Smooth muscle cell (in vitro differentiated cells): ENCODE data around the gene PILRB. TPM values are rescaled to one million over a fixed set of nuclear protein-coding genes. Genes with fewer than 3 reads are reported as not detected.
"Not testable (repeated sequence)": the region's sequence is repeated elsewhere in the genome, so short reads cannot be mapped to it uniquely, and the experiment has no call there.

Source experiments
- DNase-seq: peaks from one replicate; lab custom pipeline; 2025; ENCODE audit not compliant: unreplicated experiment; lab: John Stamatoyannopoulos, UW
- H2AFZ ChIP-seq: fragments of 200-600 bp; sonication (generic); 2 replicates; pipeline ENCODE4 v1.6.0; 2016; ENCODE audit warnings: antibody characterized with exemption, low read depth, mild to moderate bottlenecking
- H3F3A ChIP-seq: fragments of 200-600 bp; sonication (generic); 2 replicates; pipeline ENCODE4 v1.6.0; 2017; ENCODE audit warnings: antibody characterized with exemption, low read depth
- H3K27ac ChIP-seq: fragments of 200-600 bp; sonication (generic); 2 replicates; pipeline ENCODE4 v1.5.1; 2016; ENCODE audit warnings: low read depth, mild to moderate bottlenecking
- H3K27me3 ChIP-seq: fragments of 200-600 bp; sonication (generic); 2 replicates; pipeline ENCODE4 v1.6.1; 2016; ENCODE audit warnings: low read depth, mild to moderate bottlenecking
- H3K36me3 ChIP-seq: fragments of 200-600 bp; sonication (generic); 2 replicates; pipeline ENCODE4 v1.5.1; 2016; ENCODE audit warnings: low read depth
- H3K4me1 ChIP-seq: fragments of 200-600 bp; sonication (generic); 2 replicates; pipeline ENCODE4 v1.5.1; 2016; ENCODE audit warnings: low read depth
- H3K4me2 ChIP-seq: fragments of 200-600 bp; sonication (generic); 2 replicates; pipeline ENCODE4 v1.6.0; 2016; ENCODE audit warnings: mild to moderate bottlenecking
- H3K4me3 ChIP-seq: fragments of 200-600 bp; sonication (generic); 2 replicates; pipeline ENCODE4 v1.5.1; 2016; ENCODE audit warnings: mild to moderate bottlenecking
- H3K79me2 ChIP-seq: fragments of 200-600 bp; sonication (generic); 2 replicates; pipeline ENCODE4 v1.6.0; 2016; ENCODE audit warnings: low read depth, mild to moderate bottlenecking
- H3K9ac ChIP-seq: fragments of 200-600 bp; sonication (generic); 2 replicates; pipeline ENCODE4 v1.6.0; 2016; ENCODE audit warnings: low read depth
- H3K9me3 ChIP-seq: fragments of 200-600 bp; sonication (generic); replicated peaks from 2 replicates; pipeline ENCODE4 v1.5.1; 2016; ENCODE audit warnings: low read depth
- H4K20me1 ChIP-seq: fragments of 200-600 bp; sonication (generic); 2 replicates; pipeline ENCODE4 v1.6.0; 2016; ENCODE audit warnings: low read depth
- WGBS: methylation state at CpG from one replicate; pipeline ENCODE4 v1.1.7; 2016; ENCODE audit warnings: low lambda C conversion rate; 5-methylcytosine and 5-hydroxymethylcytosine counted together
- polyA plus RNA-seq: library from polyadenylated mRNA; unstranded; fragments of >200 nt; fragmentation: Nextera tagmentation; extraction: Ambion mirVana; gene quantifications from 2 replicates; pipeline ENCODE4 v1.2.1, GENCODE V29; 2016
- total RNA-seq: library from RNA; depleted of rRNA; stranded (reverse); fragments of >200 nt; gene quantifications from 2 replicates; pipeline ENCODE4 v1.2.3, GENCODE V29; 2014
- TF ChIP-seq, protein P1 (sequence below): fragments of 200-600 bp; sonication (generic); IDR thresholded peaks from 2 replicates; pipeline ENCODE4 v1.5.1; 2017; ENCODE audit warnings: borderline replicate concordance, mild to moderate bottlenecking, antibody characterized with exemption; ENCODE audit not compliant: insufficient read depth, poor library complexity, severe bottlenecking

PILRB gene
- total and polyA plus RNA-seq, 2 experiments from 2014 or later = 10.1 to 12.0 TPM

DNA sequence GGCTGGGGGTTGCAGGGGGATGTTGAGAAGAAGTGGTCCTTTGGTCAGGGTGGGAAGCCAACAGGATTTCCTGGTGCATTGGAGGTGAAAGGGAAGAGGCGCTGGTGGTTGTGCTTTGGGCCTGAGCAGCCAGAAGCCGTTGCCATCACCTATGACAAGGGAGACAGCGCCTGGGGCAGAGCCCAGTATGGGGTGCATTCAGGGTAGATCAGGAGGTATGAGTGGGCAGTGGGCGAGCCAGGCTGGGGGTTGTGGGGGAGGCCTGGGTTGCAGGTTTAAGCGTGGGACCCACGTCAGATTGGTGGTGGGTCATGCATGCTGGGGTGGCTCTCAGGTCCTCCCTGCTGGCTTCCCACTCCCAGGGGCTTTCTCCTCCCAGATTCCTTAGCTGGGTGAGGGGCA, 6.3 kb upstream of the PILRB start:
- TF ChIP-seq, protein P1, sequence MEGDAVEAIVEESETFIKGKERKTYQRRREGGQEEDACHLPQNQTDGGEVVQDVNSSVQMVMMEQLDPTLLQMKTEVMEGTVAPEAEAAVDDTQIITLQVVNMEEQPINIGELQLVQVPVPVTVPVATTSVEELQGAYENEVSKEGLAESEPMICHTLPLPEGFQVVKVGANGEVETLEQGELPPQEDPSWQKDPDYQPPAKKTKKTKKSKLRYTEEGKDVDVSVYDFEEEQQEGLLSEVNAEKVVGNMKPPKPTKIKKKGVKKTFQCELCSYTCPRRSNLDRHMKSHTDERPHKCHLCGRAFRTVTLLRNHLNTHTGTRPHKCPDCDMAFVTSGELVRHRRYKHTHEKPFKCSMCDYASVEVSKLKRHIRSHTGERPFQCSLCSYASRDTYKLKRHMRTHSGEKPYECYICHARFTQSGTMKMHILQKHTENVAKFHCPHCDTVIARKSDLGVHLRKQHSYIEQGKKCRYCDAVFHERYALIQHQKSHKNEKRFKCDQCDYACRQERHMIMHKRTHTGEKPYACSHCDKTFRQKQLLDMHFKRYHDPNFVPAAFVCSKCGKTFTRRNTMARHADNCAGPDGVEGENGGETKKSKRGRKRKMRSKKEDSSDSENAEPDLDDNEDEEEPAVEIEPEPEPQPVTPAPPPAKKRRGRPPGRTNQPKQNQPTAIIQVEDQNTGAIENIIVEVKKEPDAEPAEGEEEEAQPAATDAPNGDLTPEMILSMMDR = no peak

DNA sequence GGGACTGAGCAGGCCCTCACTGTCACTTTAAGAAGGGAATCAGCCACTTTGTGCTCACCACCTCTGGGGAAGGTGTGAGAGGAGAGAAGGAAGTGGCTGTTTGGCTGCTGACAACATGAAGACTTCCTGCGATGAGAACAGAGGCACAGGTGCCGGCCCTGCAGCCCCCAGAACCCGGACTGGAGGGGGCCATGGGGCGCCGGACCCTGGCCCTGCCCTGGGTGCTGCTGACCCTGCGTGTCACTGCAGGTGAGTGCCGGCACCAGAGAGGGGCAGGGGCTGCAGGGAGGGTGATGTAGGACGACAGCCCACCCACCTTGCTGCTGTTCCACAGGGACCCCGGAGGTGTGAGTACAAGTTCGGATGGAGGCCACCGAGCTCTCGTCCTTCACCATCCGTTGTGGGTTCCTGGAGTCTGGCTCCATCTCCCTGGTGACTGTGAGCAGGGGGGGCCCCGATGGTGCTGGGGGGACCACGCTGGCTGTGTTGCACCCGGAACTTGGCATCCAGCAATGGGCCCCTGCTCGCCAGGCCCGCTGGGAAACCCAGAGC, 5.6 kb upstream of the PILRB start:
- not testable (repeated sequence) for H3F3A ChIP-seq, H3K9me3 ChIP-seq, H3K4me3 ChIP-seq, H3K4me1 ChIP-seq, H3K79me2 ChIP-seq, H3K36me3 ChIP-seq, H2AFZ ChIP-seq, H4K20me1 ChIP-seq, H3K27me3 ChIP-seq, H3K27ac ChIP-seq, DNase-seq, H3K4me2 ChIP-seq, H3K9ac ChIP-seq
- WGBS = 96% methylated on average over 16 of the region's 18 CpGs

More for the DNA sequence above, 6.3 kb upstream of the PILRB start:
- no peak overlapping the region for H3K4me2 ChIP-seq
- DNase-seq = no peak
- H3K79me2 ChIP-seq = no peaks in the 10 kb centered on the region
- no peaks in the 10 kb centered on the region for H3K4me1 ChIP-seq
- no peaks in the 10 kb centered on the region for H4K20me1 ChIP-seq
- WGBS = 100% methylated on average over 6 of the region's 6 CpGs
- no peaks in the 10 kb centered on the region for H3K27me3 ChIP-seq
- peaks cover 8% of the 10 kb centered on the region for H3K36me3 ChIP-seq
- H2AFZ ChIP-seq = no peak overlapping the region
- no peak overlapping the region for H3K4me3 ChIP-seq
- no peak overlapping the region for H3K27ac ChIP-seq
- no peak overlapping the region for H3K9ac ChIP-seq
- no peaks in the 10 kb centered on the region for H3K9me3 ChIP-seq
- H3F3A ChIP-seq = no peaks in the 10 kb centered on the region

DNA sequence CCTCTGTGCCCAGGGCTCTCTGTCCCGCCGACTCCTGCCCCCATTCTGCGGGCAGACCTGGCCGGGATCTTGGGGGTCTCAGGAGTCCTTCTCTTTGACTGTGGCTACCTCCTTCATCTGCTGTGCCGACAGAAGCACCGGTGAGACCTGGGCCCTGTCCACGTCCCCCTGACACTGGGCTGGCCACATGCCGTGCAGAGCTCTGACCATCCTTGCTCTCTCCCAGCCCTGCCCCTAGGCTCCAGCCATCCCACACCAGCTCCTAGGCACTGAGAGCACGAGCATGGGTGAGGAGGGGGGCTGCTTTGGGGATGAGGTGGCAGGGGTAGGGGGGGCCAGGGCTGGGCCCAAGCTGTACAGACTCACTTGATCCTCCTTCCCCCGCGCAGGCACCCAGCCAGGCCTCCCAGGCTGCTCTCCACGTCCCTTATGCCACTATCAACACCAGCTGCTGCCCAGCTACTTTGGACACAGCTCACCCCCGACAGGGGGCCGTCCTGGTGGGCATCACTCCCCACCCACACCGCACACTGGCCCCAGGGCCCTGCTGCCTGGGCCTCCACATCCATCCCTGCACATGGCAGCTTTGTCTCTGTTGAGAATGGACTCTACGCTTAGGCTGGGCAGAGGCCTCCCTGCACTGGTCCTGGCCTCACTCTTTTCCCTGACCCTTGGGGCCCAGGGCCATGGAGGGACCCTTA, 4.8 kb upstream of the PILRB start:
- Histone ChIP-seq H3K4me3 (no peak overlapping the region), H3K4me1 (no peaks in the 10 kb centered on the region), H3K36me3 (no peaks in the 10 kb centered on the region), H3K27ac (no peak overlapping the region), H3K9me3 (no peaks in the 10 kb centered on the region), H3K27me3 (no peaks in the 10 kb centered on the region), H3F3A (no peaks in the 10 kb centered on the region), H4K20me1 (no peaks in the 10 kb centered on the region), H3K4me2 (no peak overlapping the region), H3K79me2 (no peaks in the 10 kb centered on the region), H2AFZ (no peak overlapping the region), H3K9ac (no peak overlapping the region)
- WGBS = 97% methylated on average over 15 of the region's 16 CpGs
- TF ChIP-seq, protein P1 = no peak
- no peak for DNase-seq

DNA sequence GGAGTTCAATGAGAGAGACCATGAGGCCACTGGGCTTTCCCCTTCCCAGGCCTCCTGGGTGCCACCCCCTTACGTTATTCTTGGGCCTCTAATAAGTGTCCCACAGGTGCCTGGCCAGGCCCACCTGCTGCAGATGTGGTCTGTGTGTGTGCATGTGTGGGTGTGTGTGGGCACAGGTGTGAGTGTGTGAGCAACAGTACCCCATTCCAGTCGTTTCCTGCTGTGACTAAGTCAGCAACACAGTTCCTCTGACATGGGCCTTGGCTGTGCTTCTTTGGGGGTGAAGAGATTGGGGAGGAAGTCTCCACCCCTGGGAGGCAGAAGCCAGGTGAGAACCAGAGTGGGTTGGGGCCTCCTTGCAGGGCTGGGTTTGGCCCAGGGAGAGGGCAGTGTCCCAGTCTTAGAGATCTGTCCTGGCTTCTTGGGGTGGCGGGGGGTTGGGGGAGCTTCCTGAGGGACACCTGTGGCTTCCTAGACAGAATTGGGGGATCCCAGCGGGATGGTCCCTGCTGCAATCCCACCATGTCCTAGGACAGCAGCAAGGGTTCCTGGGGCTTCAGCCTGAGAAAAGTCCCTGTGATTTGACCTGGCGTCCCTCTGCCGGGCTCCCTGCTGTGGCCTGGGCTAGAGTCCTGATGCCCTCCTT, 4.1 kb upstream of the PILRB start:
- TF ChIP-seq, protein P1 = no peak
- H3K9me3 ChIP-seq = no peaks in the 10 kb centered on the region
- no peaks in the 10 kb centered on the region for H3K4me1 ChIP-seq
- H3K27ac ChIP-seq = no peak overlapping the region
- no peaks in the 10 kb centered on the region for H4K20me1 ChIP-seq
- WGBS = 96% methylated on average over 6 of the region's 6 CpGs
- no peak overlapping the region for H3K9ac ChIP-seq
- H3K36me3 ChIP-seq = no peaks in the 10 kb centered on the region
- DNase-seq = no peak
- H3K4me2 ChIP-seq = no peak overlapping the region
- H3K4me3 ChIP-seq = no peak overlapping the region
- no peaks in the 10 kb centered on the region for H3K27me3 ChIP-seq
- no peaks in the 10 kb centered on the region for H3F3A ChIP-seq
- no peaks in the 10 kb centered on the region for H3K79me2 ChIP-seq
- no peak overlapping the region for H2AFZ ChIP-seq
